Activated CD8-positive, alpha-beta memory T cell treated with anti-CD3 and anti-CD28 coated beads, Interleukin-2, amount 10 ng/mL, durations not matched to agents 7 days and 5 days (primary cell): ENCODE data around the gene CTNNA1. TPM values are rescaled to one million over a fixed set of nuclear protein-coding genes. Genes with fewer than 3 reads are reported as not detected.
"Not testable (repeated sequence)": the region's sequence is repeated elsewhere in the genome, so short reads cannot be mapped to it uniquely, and the experiment has no call there.

Source experiments
- ATAC-seq: fragments of 150-1000 bp; cut with Tn5 transposase; one replicate; pipeline ENCODE4 v1.10.0; 2021; ENCODE audit warnings: moderate library complexity
- CTCF ChIA-PET: fragments of 350-600 bp; sonication (Branson Sonifier 250); formaldehyde crosslinking; loops from one replicate; lab custom pipeline; 2021; ENCODE audit warnings: antibody characterized with exemption; lab: Charles Lee
- DNase-seq: peaks from one replicate; pipeline ENCODE4 v3.0.0-alpha.2; 2020
- H3K27ac Mint-ChIP-seq: one replicate; pipeline ENCODE4 v1.8.0; 2021; ENCODE audit warnings: mild to moderate bottlenecking, mixed read lengths
- H3K27me3 Mint-ChIP-seq: one replicate; pipeline ENCODE4 v1.8.0; 2021; ENCODE audit warnings: mixed read lengths
- H3K36me3 Mint-ChIP-seq: one replicate; pipeline ENCODE4 v1.8.0; 2021; ENCODE audit warnings: mild to moderate bottlenecking, mixed read lengths
- H3K4me1 Mint-ChIP-seq: one replicate; pipeline ENCODE4 v1.8.0; 2021; ENCODE audit warnings: mixed read lengths
- H3K4me3 Mint-ChIP-seq: one replicate; pipeline ENCODE4 v1.8.0; 2021; ENCODE audit warnings: mild to moderate bottlenecking, moderate library complexity, mixed read lengths
- H3K9me3 Mint-ChIP-seq: one replicate; pipeline ENCODE4 v1.8.0; 2022; ENCODE audit warnings: low read depth, mixed read lengths
- total RNA-seq, 2 experiments: library from RNA; stranded (reverse); gene quantifications; one replicate each; pipeline ENCODE4 v1.2.3, GENCODE V29; 2021

Gene CTNNA1
- total RNA-seq, 2 experiments from 2014 or later = 62.0 to 89.8 TPM

GRCh38 chr5:138920181-138920580 is 167.0 kb downstream of the CTNNA1 start:
- CTCF ChIA-PET = no interaction called here
- ATAC-seq (no peak), DNase-seq (no peak)
- H3K9me3 Mint-ChIP-seq = no peaks in the 10 kb centered on the region
- no peak overlapping the region for H3K4me3 Mint-ChIP-seq
- no peaks in the 10 kb centered on the region for H3K27me3 Mint-ChIP-seq
- no peak overlapping the region for H3K27ac Mint-ChIP-seq
- no peaks in the 10 kb centered on the region for H3K36me3 Mint-ChIP-seq
- H3K4me1 Mint-ChIP-seq = peaks cover 9% of the 10 kb centered on the region

GRCh38 chr5:138921362-138921761 is 168.1 kb downstream of the CTNNA1 start:
- H3K9me3 Mint-ChIP-seq, DNase-seq, H3K27ac Mint-ChIP-seq, CTCF ChIA-PET, H3K4me1 Mint-ChIP-seq, H3K27me3 Mint-ChIP-seq, H3K36me3 Mint-ChIP-seq, ATAC-seq, H3K4me3 Mint-ChIP-seq: not testable (repeated sequence)

GRCh38 chr5:138922494-138922893 is 169.3 kb downstream of the CTNNA1 start:
- Mint-ChIP-seq H3K9me3 (no peaks in the 10 kb centered on the region), H3K4me1 (peaks cover 9% of the 10 kb centered on the region), H3K4me3 (no peak overlapping the region), H3K27ac (no peak overlapping the region), H3K27me3 (no peaks in the 10 kb centered on the region), H3K36me3 (no peaks in the 10 kb centered on the region)
- DNase-seq (no peak), ATAC-seq (no peak)
- CTCF ChIA-PET = no interaction called here

- Mint-ChIP-seq H3K4me1 (no peaks in the 10 kb centered on the region), H3K9me3 (no peaks in the 10 kb centered on the region), H3K4me3 (no peak overlapping the region), H3K27me3 (no peaks in the 10 kb centered on the region), H3K27ac (no peak overlapping the region), H3K36me3 (no peaks in the 10 kb centered on the region)
- ATAC-seq (no peak), DNase-seq (no peak)
- CTCF ChIA-PET = no interaction called here
Measured at GRCh38 chr5:138925090-138925635, 171.9 kb downstream of the CTNNA1 start.

GRCh38 chr5:138926257-138926656 is 173.0 kb downstream of the CTNNA1 start:
- H3K27me3 Mint-ChIP-seq = no peaks in the 10 kb centered on the region
- H3K36me3 Mint-ChIP-seq = peaks cover 2% of the 10 kb centered on the region
- ATAC-seq (no peak), DNase-seq (no peak)
- H3K9me3 Mint-ChIP-seq = no peaks in the 10 kb centered on the region
- CTCF ChIA-PET = no interaction called here
- H3K27ac Mint-ChIP-seq = no peak overlapping the region
- no peaks in the 10 kb centered on the region for H3K4me1 Mint-ChIP-seq
- H3K4me3 Mint-ChIP-seq = no peak overlapping the region

- Mint-ChIP-seq H3K4me1 (no peaks in the 10 kb centered on the region), H3K9me3 (no peaks in the 10 kb centered on the region), H3K4me3 (no peak overlapping the region), H3K27ac (no peak overlapping the region), H3K27me3 (no peaks in the 10 kb centered on the region), H3K36me3 (peaks cover 3% of the 10 kb centered on the region)
- CTCF ChIA-PET = no interaction called here
- ATAC-seq (no peak), DNase-seq (no peak)
Measured at GRCh38 chr5:138926688-138927448, 173.6 kb downstream of the CTNNA1 start.

- Mint-ChIP-seq H3K9me3 (no peaks in the 10 kb centered on the region), H3K27ac (no peak overlapping the region), H3K27me3 (no peaks in the 10 kb centered on the region), H3K4me3 (no peak overlapping the region), H3K4me1 (no peaks in the 10 kb centered on the region), H3K36me3 (peaks cover 3% of the 10 kb centered on the region)
- DNase-seq = no peak
- ATAC-seq = no peak
- CTCF ChIA-PET = no interaction called here
Measured at GRCh38 chr5:138927544-138927943, 174.3 kb downstream of the CTNNA1 start.

- Mint-ChIP-seq H3K27me3 (no peaks in the 10 kb centered on the region), H3K9me3 (no peaks in the 10 kb centered on the region), H3K4me1 (no peaks in the 10 kb centered on the region), H3K27ac (no peak overlapping the region), H3K4me3 (no peak overlapping the region), H3K36me3 (peaks cover 3% of the 10 kb centered on the region)
- DNase-seq (no peak), ATAC-seq (no peak)
- CTCF ChIA-PET = no interaction called here
Measured at GRCh38 chr5:138927979-138928378, 174.8 kb downstream of the CTNNA1 start.

- Mint-ChIP-seq H3K36me3 (peaks cover 3% of the 10 kb centered on the region), H3K4me3 (no peak overlapping the region), H3K4me1 (no peaks in the 10 kb centered on the region), H3K9me3 (no peaks in the 10 kb centered on the region), H3K27ac (no peak overlapping the region), H3K27me3 (no peaks in the 10 kb centered on the region)
- CTCF ChIA-PET = no interaction called here
- no peak for DNase-seq
- ATAC-seq = no peak
Measured at GRCh38 chr5:138929571-138929955, 176.3 kb downstream of the CTNNA1 start.

GRCh38 chr5:138930371-138931097 is 177.3 kb downstream of the CTNNA1 start:
- ATAC-seq (no peak), DNase-seq (no peak)
- H3K27me3 Mint-ChIP-seq = no peaks in the 10 kb centered on the region
- H3K4me1 Mint-ChIP-seq = no peaks in the 10 kb centered on the region
- H3K36me3 Mint-ChIP-seq = peaks cover 3% of the 10 kb centered on the region
- CTCF ChIA-PET = no interaction called here
- no peak overlapping the region for H3K27ac Mint-ChIP-seq
- H3K9me3 Mint-ChIP-seq = no peaks in the 10 kb centered on the region
- no peak overlapping the region for H3K4me3 Mint-ChIP-seq

GRCh38 chr5:138932171-138932810 is 179.1 kb downstream of the CTNNA1 start:
- H3K27ac Mint-ChIP-seq = no peak overlapping the region
- H3K4me1 Mint-ChIP-seq = no peaks in the 10 kb centered on the region
- no peaks in the 10 kb centered on the region for H3K9me3 Mint-ChIP-seq
- DNase-seq (no peak), ATAC-seq (no peak)
- H3K36me3 Mint-ChIP-seq = peaks cover 3% of the 10 kb centered on the region
- H3K27me3 Mint-ChIP-seq = no peaks in the 10 kb centered on the region
- H3K4me3 Mint-ChIP-seq = no peak overlapping the region
- CTCF ChIA-PET = interaction anchor here (1.0 kb wide), 1 partner anchor 32 kb away, joined by 4 read pairs; no protein-coding TSS in a partner anchor

- Mint-ChIP-seq H3K36me3 (peaks cover 3% of the 10 kb centered on the region), H3K4me1 (peaks cover 5% of the 10 kb centered on the region), H3K4me3 (no peak overlapping the region), H3K9me3 (no peaks in the 10 kb centered on the region), H3K27ac (no peak overlapping the region), H3K27me3 (no peaks in the 10 kb centered on the region)
- ATAC-seq (no peak), DNase-seq (peak; percentile 33)
- CTCF ChIA-PET = no interaction called here
Measured at GRCh38 chr5:138933522-138934290, 180.5 kb downstream of the CTNNA1 start.

- Mint-ChIP-seq H3K27me3 (no peaks in the 10 kb centered on the region), H3K27ac (no peak overlapping the region), H3K4me1 (peaks cover 10% of the 10 kb centered on the region), H3K9me3 (no peaks in the 10 kb centered on the region), H3K36me3 (peaks cover 3% of the 10 kb centered on the region), H3K4me3 (no peak overlapping the region)
- ATAC-seq (no peak), DNase-seq (no peak)
- CTCF ChIA-PET = no interaction called here
Measured at GRCh38 chr5:138934971-138935370, 181.7 kb downstream of the CTNNA1 start.
